ENCODE measurements around the gene PDCD2.
A peak's percentile ranks its signal among the peaks of the same experiment; 100 is the strongest.
"Not testable (repeated sequence)": the region's sequence is repeated elsewhere in the genome, so short reads cannot be mapped to it uniquely, and the experiment has no call there.

PDCD2 gene

GRCh38 chr6:170584181-170584953, at the start of gene PDCD2:
TSS of gene PDCD2 (minus strand) at chr6:170584637. CDS start at chr6:170584581, 56 bp downstream.
- peak; percentile 96 for DNase-seq

- not testable (repeated sequence) for DNase-seq
Observed at GRCh38 chr6:170616020-170616554, 31.6 kb upstream of the PDCD2 start.

- not testable (repeated sequence) for DNase-seq
Observed at GRCh38 chr6:170612256-170612804, 27.9 kb upstream of the PDCD2 start.

GRCh38 chr6:170609225-170609624, 24.8 kb upstream of the PDCD2 start:
- DNase-seq = peak; percentile 11

- DNase-seq = no peak
Observed at GRCh38 chr6:170605574-170606259, 21.3 kb upstream of the PDCD2 start.

GRCh38 chr6:170597278-170597677, 12.8 kb upstream of the PDCD2 start:
- no peak for DNase-seq

GRCh38 chr6:170596426-170596825, 12.0 kb upstream of the PDCD2 start:
- DNase-seq = no peak

GRCh38 chr6:170590725-170591124, 6.3 kb upstream of the PDCD2 start:
- no peak for DNase-seq

- peak; percentile 38 for DNase-seq
Observed at GRCh38 chr6:170584954-170585498, 589 bp upstream of the PDCD2 start.

- DNase-seq = no peak
Observed at GRCh38 chr6:170583756-170584180, 669 bp downstream of the PDCD2 start.

GRCh38 chr6:170578909-170579308, 5.5 kb downstream of the PDCD2 start:
- no peak for DNase-seq

GRCh38 chr6:170575250-170575649, 9.2 kb downstream of the PDCD2 start:
- peak; percentile 25 for DNase-seq

GRCh38 chr6:170572704-170573466, 11.6 kb downstream of the PDCD2 start:
- no peak for DNase-seq

GRCh38 chr6:170564936-170565530, 19.4 kb downstream of the PDCD2 start:
- no peak for DNase-seq

- DNase-seq = peak; percentile 81
Observed at GRCh38 chr6:170561555-170561954, 22.9 kb downstream of the PDCD2 start.

GRCh38 chr6:170555305-170555704, 29.1 kb downstream of the PDCD2 start:
- DNase-seq = no peak

- DNase-seq = no peak
Observed at GRCh38 chr6:170554796-170555137, 29.7 kb downstream of the PDCD2 start.

GRCh38 chr6:170554013-170554795, 30.2 kb downstream of the PDCD2 start, which contains the start of gene TBP:
TSS of gene TBP (plus strand) at chr6:170554369. CDS start at chr6:170557030, 2,661 bp downstream.
- peak; percentile 98 for DNase-seq

- DNase-seq = peak; percentile 84
Observed at GRCh38 chr6:170553534-170554012, 30.9 kb downstream of the PDCD2 start.

GRCh38 chr6:170552765-170553533, 31.5 kb downstream of the PDCD2 start, which contains the start of gene PSMB1:
TSS of gene PSMB1 (minus strand) at chr6:170553307. CDS start at chr6:170553242, 65 bp downstream.
- peak; percentile 97 for DNase-seq

Measured in DMS53 (cell line).